DND-41 (cell line): ENCODE results near the gene RFK.

Experiments used
- ATAC-seq: fragments of 200-7000 bp; cut with Tn5 transposase; 3 replicates; pipeline ENCODE4 v1.9.1; 2021; ENCODE audit warnings: low read depth; ENCODE audit not compliant: insufficient read depth
- DNase-seq: peaks from one replicate; pipeline ENCODE4 v3.0.0-alpha.2; 2020
- H2AFZ ChIP-seq: 2 replicates; pipeline ENCODE4 v1.6.0; 2012; ENCODE audit warnings: low read depth, low read length
- H3K27ac ChIP-seq: 2 replicates; pipeline ENCODE4 v1.5.1; 2012; ENCODE audit warnings: low read length, inconsistent platforms
- H3K27me3 ChIP-seq: fragments of 200-600 bp; sonication (generic); 2 replicates; pipeline ENCODE4 v1.6.0; 2012; ENCODE audit warnings: low read length, mild to moderate bottlenecking, inconsistent platforms; ENCODE audit not compliant: insufficient read depth, poor library complexity
- H3K36me3 ChIP-seq: 2 replicates; pipeline ENCODE4 v1.5.1; 2012; ENCODE audit warnings: low read length, inconsistent platforms; ENCODE audit not compliant: insufficient read depth
- H3K4me1 ChIP-seq: 2 replicates; pipeline ENCODE4 v1.5.1; 2012; ENCODE audit warnings: mild to moderate bottlenecking, low read length; ENCODE audit not compliant: insufficient read depth
- H3K4me2 ChIP-seq: 2 replicates; pipeline ENCODE4 v1.6.0; 2012; ENCODE audit warnings: mild to moderate bottlenecking, moderate library complexity, low read length, inconsistent platforms; ENCODE audit not compliant: insufficient read depth
- H3K4me3 ChIP-seq, 2 experiments: fragments of 200-600 bp in 1 of 2; shearing (Covaris generic) in 1 of 2; 2 replicates each; pipeline ENCODE4 v1.5.1; 2012 to 2016; ENCODE audit warnings: inconsistent platforms in 2 of 2, low read length in 2 of 2, mild to moderate bottlenecking in 2 of 2, low read depth in 1 of 2, moderate library complexity in 1 of 2
- H3K79me2 ChIP-seq: 2 replicates; pipeline ENCODE4 v1.6.0; 2012; ENCODE audit warnings: low read length, inconsistent platforms; ENCODE audit not compliant: insufficient read depth
- H3K9ac ChIP-seq: 2 replicates; pipeline ENCODE4 v1.6.0; 2012; ENCODE audit warnings: low read depth, mild to moderate bottlenecking, inconsistent platforms, low read length, moderate library complexity
- H3K9me3 ChIP-seq: 2 replicates; pipeline ENCODE4 v1.5.1; 2012; ENCODE audit warnings: low read length, moderate library complexity, mild to moderate bottlenecking, inconsistent platforms; ENCODE audit not compliant: insufficient read depth, severe bottlenecking
- H4K20me1 ChIP-seq: 2 replicates; pipeline ENCODE4 v1.6.0; 2012; ENCODE audit warnings: low read length; ENCODE audit not compliant: insufficient read depth
- EZH2 ChIP-seq: IDR thresholded peaks from 3 replicates; pipeline ENCODE4 v1.6.1; 2012; ENCODE audit warnings: borderline replicate concordance, low read depth, mild to moderate bottlenecking, moderate library complexity, low read length, inconsistent platforms; ENCODE audit not compliant: severe bottlenecking
- TF ChIP-seq, protein P1 (sequence below): IDR thresholded peaks from 2 replicates; pipeline ENCODE4 v1.5.1; 2012; ENCODE audit warnings: borderline replicate concordance, low read length, moderate library complexity, mild to moderate bottlenecking; ENCODE audit not compliant: poor library complexity, severe bottlenecking; ENCODE audit errors: extremely low read depth

Gene RFK

DNA sequence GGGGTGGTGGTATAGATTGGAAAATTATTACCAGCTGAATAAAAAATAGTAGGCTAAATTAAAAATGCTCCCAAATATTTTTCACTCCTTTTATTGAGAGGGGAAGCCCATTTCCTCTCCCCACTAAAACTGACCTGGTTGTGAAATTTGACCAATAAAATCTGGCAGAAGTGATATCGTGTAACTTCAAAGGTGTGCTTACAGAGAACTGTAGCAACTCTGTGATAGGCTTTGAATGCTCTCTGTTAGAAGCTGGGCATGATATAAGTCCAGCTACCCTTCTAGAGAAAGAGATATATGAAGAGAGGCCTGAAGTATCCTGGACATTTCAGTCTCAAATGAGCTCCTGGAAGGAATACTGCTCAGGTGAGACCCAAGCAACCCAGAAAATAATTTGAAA lies 10.2 kb upstream of the RFK start:
- Histone ChIP-seq H3K4me1 (peaks cover 10% of the 10 kb centered on the region; the same call in 1 of the 2 replicates), H4K20me1 (no peaks in the 10 kb centered on the region), H3K27ac (no peak overlapping the region), H3K9ac (no peak overlapping the region), H3K36me3 (no peaks in the 10 kb centered on the region), H3K4me2 (no peak overlapping the region), H3K79me2 (no peaks in the 10 kb centered on the region), H2AFZ (no peak overlapping the region), H3K27me3 (no peaks in the 10 kb centered on the region), H3K9me3 (no peaks in the 10 kb centered on the region), H3K4me3 (no peak overlapping the region)
- TF ChIP-seq EZH2: no peak
- TF ChIP-seq, protein P1, sequence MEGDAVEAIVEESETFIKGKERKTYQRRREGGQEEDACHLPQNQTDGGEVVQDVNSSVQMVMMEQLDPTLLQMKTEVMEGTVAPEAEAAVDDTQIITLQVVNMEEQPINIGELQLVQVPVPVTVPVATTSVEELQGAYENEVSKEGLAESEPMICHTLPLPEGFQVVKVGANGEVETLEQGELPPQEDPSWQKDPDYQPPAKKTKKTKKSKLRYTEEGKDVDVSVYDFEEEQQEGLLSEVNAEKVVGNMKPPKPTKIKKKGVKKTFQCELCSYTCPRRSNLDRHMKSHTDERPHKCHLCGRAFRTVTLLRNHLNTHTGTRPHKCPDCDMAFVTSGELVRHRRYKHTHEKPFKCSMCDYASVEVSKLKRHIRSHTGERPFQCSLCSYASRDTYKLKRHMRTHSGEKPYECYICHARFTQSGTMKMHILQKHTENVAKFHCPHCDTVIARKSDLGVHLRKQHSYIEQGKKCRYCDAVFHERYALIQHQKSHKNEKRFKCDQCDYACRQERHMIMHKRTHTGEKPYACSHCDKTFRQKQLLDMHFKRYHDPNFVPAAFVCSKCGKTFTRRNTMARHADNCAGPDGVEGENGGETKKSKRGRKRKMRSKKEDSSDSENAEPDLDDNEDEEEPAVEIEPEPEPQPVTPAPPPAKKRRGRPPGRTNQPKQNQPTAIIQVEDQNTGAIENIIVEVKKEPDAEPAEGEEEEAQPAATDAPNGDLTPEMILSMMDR: no peak
- ATAC-seq (no peak), DNase-seq (no peak)

DNA sequence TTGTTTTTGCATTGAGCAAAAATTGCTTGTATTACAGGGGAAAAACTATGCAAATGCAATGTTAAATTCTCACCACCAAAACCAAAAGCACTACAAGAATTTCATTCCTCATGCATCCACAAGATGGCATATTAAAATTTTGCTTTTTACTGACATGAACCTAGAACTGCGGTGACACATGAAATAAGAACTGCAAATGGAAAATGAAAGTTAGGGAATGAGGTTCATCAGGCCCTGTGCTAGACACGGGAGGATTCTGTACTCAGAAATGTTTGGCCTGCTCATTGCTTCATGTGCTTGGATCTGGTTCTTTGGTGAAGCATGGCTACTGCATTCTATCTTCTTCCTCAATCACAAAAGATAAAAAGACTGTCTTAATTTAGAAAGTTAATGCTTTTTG lies 9.1 kb upstream of the RFK start:
- H3K27me3 ChIP-seq: no peaks in the 10 kb centered on the region
- H3K27ac ChIP-seq: no peak overlapping the region
- peak overlapping the region; percentile 13; the same call in 1 of the 2 replicates for H3K9ac ChIP-seq
- no peaks in the 10 kb centered on the region for H4K20me1 ChIP-seq
- peak; percentile 23 for DNase-seq
- peak overlapping the region; percentile 69 for H2AFZ ChIP-seq
- H3K9me3 ChIP-seq: no peaks in the 10 kb centered on the region
- no peak for TF ChIP-seq EZH2
- TF ChIP-seq, protein P1: peak; percentile 71
- ATAC-seq: peak; percentile 96
- H3K36me3 ChIP-seq: no peaks in the 10 kb centered on the region
- H3K4me2 ChIP-seq: peak overlapping the region; percentile 44
- peak overlapping the region in 1 of 2 experiments; percentile 21; a peak in 1 of 4 replicates for H3K4me3 ChIP-seq
- H3K4me1 ChIP-seq: peaks cover 10% of the 10 kb centered on the region; the same call in 1 of the 2 replicates
- H3K79me2 ChIP-seq: no peaks in the 10 kb centered on the region

DNA sequence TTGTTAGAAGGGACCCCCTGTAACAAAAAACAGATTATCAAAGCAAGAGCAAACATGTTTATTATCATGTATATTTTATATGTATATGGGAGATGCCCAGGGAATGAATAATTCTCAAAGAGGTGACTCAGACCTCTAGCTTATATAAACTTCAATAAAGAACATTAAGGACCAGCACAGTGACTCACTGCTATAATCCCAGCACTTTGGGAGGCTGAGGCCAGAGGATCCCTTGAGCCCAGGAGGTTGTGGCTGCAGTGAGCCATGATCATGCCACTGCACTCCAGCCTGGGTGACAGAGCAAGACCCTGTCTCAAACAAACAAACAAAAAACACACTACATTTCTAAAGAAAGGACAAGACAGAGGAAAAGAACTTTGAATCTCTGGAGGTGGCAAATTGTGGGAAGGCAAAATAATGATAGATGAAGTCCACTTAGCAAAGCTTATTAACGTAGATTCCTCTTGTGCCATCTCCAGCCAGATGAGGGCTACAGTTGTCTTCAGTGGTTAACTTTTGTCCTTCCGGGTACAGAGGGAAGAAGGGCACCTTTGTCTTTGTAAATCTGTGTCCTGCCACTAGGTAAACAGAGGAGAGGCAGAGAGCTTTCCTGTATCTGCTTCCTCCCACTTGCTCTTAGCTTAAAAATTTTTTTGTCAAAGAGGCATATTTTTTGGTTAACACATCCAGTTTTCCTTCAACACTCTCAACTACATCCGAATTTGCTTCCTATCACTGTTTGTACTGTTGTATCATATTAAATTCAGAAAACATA lies 7.5 kb upstream of the RFK start:
- TF ChIP-seq EZH2: no peak
- TF ChIP-seq, protein P1: no peak
- Histone ChIP-seq H3K79me2 (no peaks in the 10 kb centered on the region), H3K4me1 (peaks cover 10% of the 10 kb centered on the region; the same call in 1 of the 2 replicates), H2AFZ (no peak overlapping the region; the same call in 1 of the 2 replicates), H3K36me3 (no peaks in the 10 kb centered on the region), H3K27ac (no peak overlapping the region), H3K27me3 (no peaks in the 10 kb centered on the region), H3K4me2 (no peak overlapping the region), H3K9ac (no peak overlapping the region), H3K9me3 (no peaks in the 10 kb centered on the region), H4K20me1 (no peaks in the 10 kb centered on the region), H3K4me3 (no peak overlapping the region)
- DNase-seq (no peak), ATAC-seq (no peak)
